ENCODE data around the gene LRRN3. TPM values are rescaled to one million over a fixed set of nuclear protein-coding genes. Genes with fewer than 3 reads are reported as not detected.
"Not testable (repeated sequence)": the region's sequence is repeated elsewhere in the genome, so short reads cannot be mapped to it uniquely, and the experiment has no call there.

Gene LRRN3
- polyA plus RNA-seq (ENCODE audit: insufficient read length in 4 of 4) = 1 to 10 TPM; 3.1 to 7.1 (median 4.2) TPM

GRCh38 chr7:111090846-111091245 lies at the start of gene LRRN3:
Gene LRRN3 (plus strand): TSS chr7:111091127. CDS start chr7:111122773, 31,646 bp downstream.
- no peak for DNase-seq (ENCODE audit: low read depth in 4 of 4, low spot score in 3 of 4)

DNA sequence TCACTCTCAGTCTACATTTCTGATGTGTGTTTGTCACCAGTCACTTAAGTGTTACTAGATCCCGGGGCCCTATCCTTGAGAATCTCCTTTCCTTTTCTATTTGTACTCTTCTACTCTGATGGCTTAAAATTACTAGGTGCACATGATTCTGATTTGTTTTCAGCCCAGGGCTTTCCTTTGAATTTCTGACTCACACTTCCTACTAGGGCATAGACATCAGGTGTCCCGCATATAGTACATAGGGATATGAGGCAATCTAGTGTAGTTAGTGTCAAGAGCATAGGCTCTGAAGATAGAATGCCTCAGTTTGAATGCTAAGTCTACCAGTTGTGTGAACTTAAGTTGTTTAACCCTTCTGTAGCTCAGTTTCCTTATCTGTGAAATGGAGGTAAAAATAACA lies 49.4 kb upstream of the LRRN3 start:
- no peak for DNase-seq (ENCODE audit: low read depth in 4 of 4, low spot score in 3 of 4)

DNA sequence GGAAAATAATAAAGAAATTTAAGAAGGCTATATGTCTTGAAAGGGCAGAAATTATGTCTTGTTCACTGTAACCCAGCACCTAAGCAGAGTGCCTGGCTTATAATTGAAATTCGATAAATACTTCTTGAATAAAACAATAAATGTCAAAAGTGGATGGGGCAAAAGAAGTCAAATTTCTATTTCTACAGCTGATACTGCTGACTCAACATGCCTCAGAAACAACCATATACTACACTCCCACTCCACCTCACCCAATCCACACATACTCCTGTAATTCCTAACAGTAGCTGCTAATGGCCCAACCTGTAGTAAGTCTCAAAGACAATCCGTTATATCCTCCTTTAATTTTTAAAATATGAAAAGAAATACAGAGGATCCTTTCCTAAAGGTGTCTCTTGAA lies 48.1 kb upstream of the LRRN3 start:
- DNase-seq (ENCODE audit: low read depth in 4 of 4, low spot score in 3 of 4) = no peak

GRCh38 chr7:111043561-111043960 lies 47.4 kb upstream of the LRRN3 start:
- DNase-seq (ENCODE audit: low read depth in 4 of 4, low spot score in 3 of 4) = no peak

GRCh38 chr7:111045449-111045848 lies 45.5 kb upstream of the LRRN3 start:
- DNase-seq (ENCODE audit: low read depth in 4 of 4, low spot score in 3 of 4) = no peak

GRCh38 chr7:111047595-111047994 lies 43.3 kb upstream of the LRRN3 start:
- no peak for DNase-seq (ENCODE audit: low read depth in 4 of 4, low spot score in 3 of 4)

DNA sequence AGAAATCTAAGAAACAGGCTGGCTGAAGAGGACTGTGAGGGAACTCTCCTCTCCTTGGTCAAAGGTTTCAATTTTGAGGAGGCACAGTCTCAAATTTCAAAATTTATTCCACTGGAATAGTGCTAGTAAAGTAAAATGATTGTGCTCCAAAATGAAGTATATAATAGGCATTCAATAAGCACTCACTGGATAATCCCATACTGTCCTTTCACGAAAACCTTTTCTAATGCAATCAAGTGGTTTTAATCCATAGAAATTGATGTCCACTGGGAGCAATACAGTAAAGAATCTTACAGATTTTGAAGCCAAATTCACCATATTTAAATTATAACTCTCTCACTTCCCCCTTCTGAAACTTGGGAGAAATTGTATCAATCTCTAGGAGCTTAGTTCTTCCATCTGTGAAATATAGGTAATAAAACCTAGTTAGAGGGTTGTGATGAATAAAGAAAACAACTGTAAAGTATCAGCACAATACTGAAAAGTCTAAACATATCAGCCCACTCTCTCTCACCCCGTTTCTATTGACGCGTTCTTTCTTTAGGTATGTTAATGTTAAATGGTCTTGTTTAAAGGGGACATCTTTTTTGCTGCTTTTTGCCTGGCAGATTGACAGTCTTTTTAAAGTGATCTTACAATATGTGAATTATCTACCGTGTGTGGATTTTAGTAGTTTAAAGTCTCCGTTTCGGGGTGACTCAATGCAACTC lies 40.8 kb upstream of the LRRN3 start:
- no peak for DNase-seq (ENCODE audit: low read depth in 4 of 4, low spot score in 3 of 4)

DNA sequence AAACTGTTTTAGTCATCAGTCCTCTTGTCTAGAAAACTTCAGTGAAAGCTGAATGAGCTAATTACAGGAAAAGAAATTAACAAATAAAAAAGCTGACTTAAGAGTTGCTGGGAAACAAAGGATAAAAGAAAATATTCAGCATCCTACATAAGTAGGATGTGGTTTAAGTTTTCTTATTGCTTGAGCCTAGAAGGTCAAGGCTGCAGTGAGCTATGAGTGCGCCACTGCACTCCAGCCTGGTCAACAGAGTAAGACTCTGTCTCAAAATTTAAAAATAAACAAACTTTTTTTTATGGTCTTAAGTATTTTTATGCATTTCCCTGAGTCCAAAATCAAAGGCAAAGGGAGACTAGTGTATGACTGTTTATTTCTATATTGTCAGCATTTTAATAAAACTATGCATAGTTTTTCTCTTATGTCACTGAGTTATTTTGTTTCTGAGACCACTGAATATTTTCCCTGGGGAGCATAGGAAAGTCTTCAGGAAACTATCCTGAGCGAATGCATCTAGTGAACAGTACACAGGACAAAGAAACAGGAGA lies 40.0 kb upstream of the LRRN3 start:
- DNase-seq (ENCODE audit: low read depth in 4 of 4, low spot score in 3 of 4) = no peak

DNA sequence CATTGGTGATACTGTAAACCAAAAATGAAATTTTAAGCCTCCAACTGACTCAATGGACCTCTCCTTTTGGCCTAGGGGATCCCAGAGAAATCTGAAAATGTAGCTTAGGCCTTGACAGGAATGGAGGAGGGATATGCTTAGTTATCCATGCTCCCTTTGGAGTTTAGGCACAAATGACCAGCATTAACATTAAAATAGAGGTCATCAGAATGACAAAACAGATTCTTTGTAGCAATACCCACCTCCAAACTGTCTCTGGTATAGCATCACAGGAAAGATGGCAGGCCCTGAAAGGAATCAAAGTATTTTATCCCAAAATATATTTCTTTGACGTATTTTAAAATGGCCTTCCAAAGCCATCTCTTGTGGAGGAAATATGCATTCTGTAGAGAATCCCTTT lies 39.1 kb upstream of the LRRN3 start:
- DNase-seq (ENCODE audit: low read depth in 4 of 4, low spot score in 3 of 4) = no peak

- DNase-seq (ENCODE audit: low read depth in 4 of 4, low spot score in 3 of 4) = no peak
Measured at GRCh38 chr7:111053035-111053434, 37.9 kb upstream of the LRRN3 start.

- DNase-seq (ENCODE audit: low read depth in 4 of 4, low spot score in 3 of 4) = no peak
Measured at GRCh38 chr7:111056371-111056770, 34.6 kb upstream of the LRRN3 start.

- no peak for DNase-seq (ENCODE audit: low read depth in 4 of 4, low spot score in 3 of 4)
Measured at GRCh38 chr7:111057066-111057465, 33.9 kb upstream of the LRRN3 start.

GRCh38 chr7:111059833-111060232 lies 31.1 kb upstream of the LRRN3 start:
- DNase-seq (ENCODE audit: low read depth in 4 of 4, low spot score in 3 of 4) = no peak

- no peak for DNase-seq (ENCODE audit: low read depth in 4 of 4, low spot score in 3 of 4)
Measured at GRCh38 chr7:111063166-111063565, 27.8 kb upstream of the LRRN3 start.

DNA sequence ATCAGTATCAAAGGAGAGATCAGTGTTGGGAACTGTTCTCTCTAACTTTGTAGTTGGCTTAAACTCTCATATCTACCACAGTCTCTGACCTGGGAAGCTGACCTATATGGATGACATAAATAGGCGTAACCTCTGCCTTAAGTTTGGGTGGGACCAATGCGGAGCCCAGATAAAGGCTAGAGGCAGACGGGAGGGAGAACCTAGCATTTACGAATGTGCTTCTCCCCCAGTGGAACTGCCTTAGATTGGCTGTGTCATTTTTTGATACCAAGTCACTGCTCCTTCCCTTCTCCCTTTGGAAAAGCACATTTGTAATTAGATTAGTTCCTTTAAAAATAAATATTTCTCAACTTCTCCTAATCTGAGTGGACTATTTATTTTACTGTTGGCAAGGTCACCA lies 23.7 kb upstream of the LRRN3 start:
- DNase-seq (ENCODE audit: low read depth in 4 of 4, low spot score in 3 of 4) = no peak

DNA sequence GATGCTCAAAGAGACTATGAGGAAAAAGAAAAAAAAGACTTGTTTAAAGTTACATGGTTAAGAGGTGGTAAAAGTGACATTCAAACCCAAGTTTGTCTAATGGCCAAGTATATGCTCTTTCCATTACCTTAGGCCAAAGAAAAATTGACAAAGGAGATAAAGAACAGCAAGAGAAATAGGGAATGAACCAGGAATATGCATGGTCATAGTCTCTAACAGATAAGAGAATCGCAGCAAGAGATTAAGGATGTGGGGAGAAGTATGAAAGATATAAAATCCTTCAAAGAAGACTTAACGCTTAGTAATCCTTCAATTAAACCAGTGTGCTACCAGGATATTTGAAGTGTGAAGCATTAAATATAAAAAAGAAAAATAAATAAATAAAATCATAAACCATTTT lies 23.2 kb upstream of the LRRN3 start:
- no peak for DNase-seq (ENCODE audit: low read depth in 4 of 4, low spot score in 3 of 4)

GRCh38 chr7:111068618-111069017 lies 22.3 kb upstream of the LRRN3 start:
- no peak for DNase-seq (ENCODE audit: low read depth in 4 of 4, low spot score in 3 of 4)

GRCh38 chr7:111071556-111071955 lies 19.4 kb upstream of the LRRN3 start:
- no peak for DNase-seq (ENCODE audit: low read depth in 4 of 4, low spot score in 3 of 4)

GRCh38 chr7:111072658-111073057 lies 18.3 kb upstream of the LRRN3 start:
- not testable (repeated sequence) for DNase-seq (ENCODE audit: low read depth in 4 of 4, low spot score in 3 of 4)

- DNase-seq (ENCODE audit: low read depth in 4 of 4, low spot score in 3 of 4) = no peak
Measured at GRCh38 chr7:111074071-111074747, 16.7 kb upstream of the LRRN3 start.

- DNase-seq (ENCODE audit: low read depth in 4 of 4, low spot score in 3 of 4) = no peak
Measured at GRCh38 chr7:111074748-111075146, 16.2 kb upstream of the LRRN3 start.

DNA sequence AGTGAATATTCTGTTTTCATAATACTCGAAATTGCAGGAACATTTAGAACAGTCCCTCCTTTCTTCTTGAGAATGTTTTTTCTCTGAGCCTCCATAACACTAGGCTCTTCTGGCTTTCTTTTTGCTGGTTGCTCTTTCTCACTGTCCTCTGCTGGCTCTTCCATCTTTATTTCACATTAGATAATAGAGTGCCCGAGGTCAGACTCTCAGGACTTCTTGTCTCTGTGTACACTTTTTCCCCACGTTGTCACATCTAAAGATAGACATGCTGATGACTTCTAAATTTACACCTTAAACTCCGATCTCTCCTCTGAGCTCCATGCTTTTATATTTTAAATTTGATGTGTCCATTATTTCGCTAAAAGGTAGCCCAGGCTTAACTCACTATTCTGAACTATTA lies 15.4 kb upstream of the LRRN3 start:
- no peak for DNase-seq (ENCODE audit: low read depth in 4 of 4, low spot score in 3 of 4)
